Left lung (tissue), 10 donors: ENCODE measurements around the gene ATG3. TPM values are rescaled to one million over a fixed set of nuclear protein-coding genes. Genes with fewer than 3 reads are reported as not detected.

Experiments used
- ATAC-seq: fragments of 200-7000 bp; cut with Tn5 transposase; one replicate; pipeline ENCODE4 v1.9.1; 2020; ENCODE audit warnings: moderate library complexity
- DNase-seq, 4 donors: peaks; one replicate each; pipeline ENCODE4 v3.0.0-alpha.2; 2013 to 2020
- H3K27ac ChIP-seq, 2 donors: fragments of 200-600 bp; sonication (generic) in 1 of 2; one replicate each; pipeline versions ENCODE4 v1.5.0 to v1.8.0; 2020 to 2021
- H3K27me3 ChIP-seq, 2 donors: fragments of 200-600 bp; sonication (generic) in 1 of 2; one replicate each; pipeline versions ENCODE4 v1.5.0 to v1.8.0; 2020 to 2021
- H3K36me3 ChIP-seq, 2 donors: fragments of 200-600 bp; sonication (generic) in 1 of 2; one replicate each; pipeline versions ENCODE4 v1.5.0 to v1.8.0; 2020 to 2021
- H3K4me1 ChIP-seq, 2 donors: fragments of 200-600 bp; one replicate each; pipeline ENCODE4 v1.8.0; 2021
- H3K4me3 ChIP-seq, 2 donors: fragments of 200-600 bp; sonication (generic) in 1 of 2; one replicate each; pipeline versions ENCODE4 v1.5.0 to v1.8.0; 2020 to 2021; ENCODE audit warnings: mild to moderate bottlenecking in 1 of 2
- H3K9me3 ChIP-seq, 2 donors: fragments of 200-600 bp; sonication (generic) in 1 of 2; one replicate each; pipeline versions ENCODE4 v1.5.0 to v1.8.0; 2020 to 2021
- intact Hi-C, 2 donors: fragments of 100-400 bp; cut with DNase I; formaldehyde crosslinking; loops; one replicate each; pipeline versions ENCODE4 v1.11.2 to v1.14.2; 2022
- polyA plus RNA-seq, 6 donors: library from polyadenylated mRNA; unstranded; fragments of 120-200 nt; gene quantifications; one replicate each; pipeline ENCODE4 v1.2.1, GENCODE V29; 2013; ENCODE audit not compliant: insufficient read length in 6 of 6
- total RNA-seq, 2 donors: library from RNA; stranded (reverse); fragmentation: NEBNext Ultra II Directional; extraction: Animal tissue kit (Norgen Biotek cat#: 25700); gene quantifications; one replicate each; pipeline ENCODE4 v1.2.1, GENCODE V29; 2021
- TF ChIP-seq, protein P1 (sequence below), 2 donors: fragments of 200-600 bp; sonication (generic) in 1 of 2; IDR thresholded peaks; one replicate each; pipeline versions ENCODE4 v1.5.0 to v1.8.0; 2021; ENCODE audit warnings: antibody characterized with exemption in 2 of 2
- donor health status: DM: no; HTN: yes; CAD: no.
- donor health status: DM: no; HTN: no; CAD: no.

The ATG3 gene
- total and polyA plus RNA-seq, 8 donors = 36.6 to 73.1 (median 43.6) TPM

DNA sequence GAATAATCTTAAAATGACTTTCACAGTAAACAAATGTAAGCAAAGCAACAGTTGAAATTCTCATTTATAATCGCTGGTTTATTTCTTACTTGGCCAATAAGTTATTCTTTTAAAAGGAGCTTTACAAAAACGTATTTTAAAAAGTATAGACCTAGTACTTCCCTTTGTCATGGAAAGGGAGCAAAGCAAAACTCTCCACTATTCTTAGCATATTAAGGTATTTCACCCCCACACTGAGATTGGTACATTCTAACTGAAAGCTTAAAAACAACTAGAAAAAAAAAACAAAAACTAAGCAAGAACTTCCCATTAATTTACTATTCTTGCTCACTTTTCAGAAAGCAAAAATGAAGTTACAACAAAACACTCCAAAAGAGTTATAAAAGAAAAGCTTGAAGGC is 1.5 kb downstream of the ATG3 start:
- DNase-seq (peak in 1 of 4 donors; percentile 3), ATAC-seq (no peak)
- Histone ChIP-seq H3K27ac (peak overlapping the region; percentile 96 to 98), H3K9me3 (no peaks in the 10 kb centered on the region), H3K27me3 (no peaks in the 10 kb centered on the region), H3K36me3 (peaks cover 0 to 11% of the 10 kb centered on the region in 2 donors), H3K4me3 (peak overlapping the region; percentile 82 to 83), H3K4me1 (peaks cover 25 to 61% of the 10 kb centered on the region in 2 donors)
- intact Hi-C loops = no loop called here
- TF ChIP-seq, protein P1, sequence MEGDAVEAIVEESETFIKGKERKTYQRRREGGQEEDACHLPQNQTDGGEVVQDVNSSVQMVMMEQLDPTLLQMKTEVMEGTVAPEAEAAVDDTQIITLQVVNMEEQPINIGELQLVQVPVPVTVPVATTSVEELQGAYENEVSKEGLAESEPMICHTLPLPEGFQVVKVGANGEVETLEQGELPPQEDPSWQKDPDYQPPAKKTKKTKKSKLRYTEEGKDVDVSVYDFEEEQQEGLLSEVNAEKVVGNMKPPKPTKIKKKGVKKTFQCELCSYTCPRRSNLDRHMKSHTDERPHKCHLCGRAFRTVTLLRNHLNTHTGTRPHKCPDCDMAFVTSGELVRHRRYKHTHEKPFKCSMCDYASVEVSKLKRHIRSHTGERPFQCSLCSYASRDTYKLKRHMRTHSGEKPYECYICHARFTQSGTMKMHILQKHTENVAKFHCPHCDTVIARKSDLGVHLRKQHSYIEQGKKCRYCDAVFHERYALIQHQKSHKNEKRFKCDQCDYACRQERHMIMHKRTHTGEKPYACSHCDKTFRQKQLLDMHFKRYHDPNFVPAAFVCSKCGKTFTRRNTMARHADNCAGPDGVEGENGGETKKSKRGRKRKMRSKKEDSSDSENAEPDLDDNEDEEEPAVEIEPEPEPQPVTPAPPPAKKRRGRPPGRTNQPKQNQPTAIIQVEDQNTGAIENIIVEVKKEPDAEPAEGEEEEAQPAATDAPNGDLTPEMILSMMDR (IDR thresholded peaks at IDR 0.05) = no peak

DNA sequence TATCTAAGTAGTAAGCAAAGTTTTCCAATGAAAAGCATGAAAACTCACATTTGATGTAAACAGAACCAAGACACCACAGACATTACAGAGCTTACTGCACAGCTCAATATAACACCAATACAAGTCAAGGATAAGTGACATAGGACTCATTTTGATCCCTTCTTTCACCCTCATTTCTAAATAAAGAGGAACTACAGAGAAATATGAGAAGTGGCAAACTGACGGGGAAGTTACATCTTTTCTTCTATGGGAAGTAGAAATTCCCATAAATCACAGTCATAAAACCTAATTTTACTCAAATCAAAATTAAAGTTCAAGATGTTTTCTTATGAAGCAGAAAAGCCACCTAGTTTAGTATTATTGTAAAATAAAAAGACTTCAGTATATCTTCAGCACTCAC is 3.8 kb downstream of the ATG3 start:
- H3K36me3 ChIP-seq = peaks cover 0 to 11% of the 10 kb centered on the region in 2 donors
- peak overlapping the region in 1 of 2 donors; percentile 64 for H3K27ac ChIP-seq
- DNase-seq = no peak
- H3K27me3 ChIP-seq = no peaks in the 10 kb centered on the region
- H3K4me1 ChIP-seq = peaks cover 14 to 68% of the 10 kb centered on the region in 2 donors
- H3K4me3 ChIP-seq = no peak overlapping the region
- TF ChIP-seq, protein P1 (IDR thresholded peaks at IDR 0.05) = no peak
- no peaks in the 10 kb centered on the region for H3K9me3 ChIP-seq
- ATAC-seq = no peak
- intact Hi-C loops = no loop called here

DNA sequence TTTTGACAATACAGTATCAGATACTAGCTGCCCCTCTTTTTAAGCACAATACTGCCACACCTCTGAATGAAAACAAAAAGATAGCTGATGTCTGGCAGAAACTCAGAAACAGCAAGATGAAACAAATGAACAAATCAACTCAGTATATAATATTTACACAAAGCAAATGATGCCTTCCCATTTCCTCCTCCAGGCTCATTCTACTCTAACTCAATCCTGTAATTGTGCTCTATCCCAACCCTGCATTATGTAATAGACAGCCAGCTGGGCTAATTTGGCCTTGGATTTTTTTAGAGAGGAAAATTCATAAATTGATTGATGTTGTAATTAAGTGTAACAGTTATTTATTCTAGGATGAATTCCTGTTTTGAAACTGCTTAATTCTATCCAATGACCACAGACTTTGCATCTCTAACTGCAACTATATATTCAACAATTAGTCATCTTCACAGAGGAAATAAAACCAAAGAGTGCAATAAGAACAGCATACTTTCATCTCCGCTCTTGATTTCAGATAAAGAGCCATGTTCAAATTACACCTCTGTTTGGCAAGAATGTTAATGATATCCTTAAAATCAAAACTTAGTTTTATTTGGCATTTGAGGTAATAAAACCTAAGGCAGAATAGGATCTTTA is 6.1 kb downstream of the ATG3 start:
- TF ChIP-seq, protein P1 (IDR thresholded peaks at IDR 0.05) = no peak
- H3K4me3 ChIP-seq = peak overlapping the region in 1 of 2 donors; percentile 6
- no peaks in the 10 kb centered on the region for H3K27me3 ChIP-seq
- peaks cover 0 to 11% of the 10 kb centered on the region in 2 donors for H3K36me3 ChIP-seq
- no peaks in the 10 kb centered on the region for H3K9me3 ChIP-seq
- H3K27ac ChIP-seq = peak overlapping the region in 1 of 2 donors; percentile 51
- peaks cover 13 to 70% of the 10 kb centered on the region in 2 donors for H3K4me1 ChIP-seq
- DNase-seq (peak in 1 of 4 donors; percentile 6), ATAC-seq (no peak)
- intact Hi-C loops = no loop called here

DNA sequence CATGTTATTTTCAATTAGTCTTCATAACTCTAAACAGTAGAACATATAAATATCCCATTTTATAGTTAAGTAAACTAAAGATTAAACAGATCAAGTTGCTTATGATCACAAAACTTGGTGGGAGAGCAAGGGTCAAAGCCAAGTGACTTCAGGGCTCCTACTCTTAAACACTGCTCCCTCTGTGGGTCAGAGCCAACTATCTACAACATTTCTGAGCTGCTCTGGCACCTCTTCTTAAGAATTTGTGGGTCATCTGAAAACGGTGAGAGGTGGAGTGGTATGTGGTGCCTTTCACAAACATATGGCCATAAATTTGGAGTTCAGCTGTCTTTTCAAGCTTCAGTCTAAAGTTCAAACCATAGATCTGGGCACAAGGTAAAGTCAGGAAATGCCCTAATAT is 10.9 kb downstream of the ATG3 start:
- Histone ChIP-seq H3K4me3 (no peak overlapping the region), H3K4me1 (peaks cover 0 to 33% of the 10 kb centered on the region in 2 donors), H3K27ac (no peak overlapping the region), H3K9me3 (no peaks in the 10 kb centered on the region), H3K36me3 (peaks cover 0 to 40% of the 10 kb centered on the region in 2 donors), H3K27me3 (no peaks in the 10 kb centered on the region)
- no peak for ATAC-seq
- TF ChIP-seq, protein P1 (IDR thresholded peaks at IDR 0.05) = no peak
- no peak for DNase-seq
- intact Hi-C loops = no loop called here

DNA sequence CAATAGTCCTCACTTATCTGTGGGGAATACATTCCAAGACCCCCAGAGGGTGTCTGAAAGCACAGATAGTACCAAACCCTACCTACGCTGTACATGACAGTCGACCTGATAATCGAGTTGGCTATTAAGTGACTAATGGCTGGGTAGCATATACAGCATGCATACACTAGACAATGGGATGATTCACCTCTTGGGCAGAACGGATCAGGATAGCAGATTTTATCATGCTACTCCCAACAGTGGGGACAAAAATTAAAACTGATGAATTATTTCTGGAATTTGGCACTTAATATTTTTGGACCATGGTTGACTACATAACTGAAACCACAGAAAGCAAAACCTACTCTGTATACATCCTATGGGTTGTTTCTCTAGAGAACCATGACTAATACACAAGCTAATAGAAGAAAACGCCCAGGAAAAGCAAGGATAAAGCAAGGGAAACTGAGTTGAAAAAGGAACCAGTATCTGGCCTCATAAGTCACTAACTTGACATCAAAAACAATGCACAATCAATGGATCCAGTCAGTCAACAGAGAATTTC is 15.5 kb downstream of the ATG3 start:
- Histone ChIP-seq H3K4me1 (no peaks in the 10 kb centered on the region), H3K36me3 (peaks cover 0 to 69% of the 10 kb centered on the region in 2 donors), H3K27me3 (no peaks in the 10 kb centered on the region), H3K27ac (peak overlapping the region in 1 of 2 donors; percentile 11), H3K9me3 (no peaks in the 10 kb centered on the region), H3K4me3 (no peak overlapping the region)
- intact Hi-C loops = no loop called here
- TF ChIP-seq, protein P1 (IDR thresholded peaks at IDR 0.05) = no peak
- ATAC-seq (no peak), DNase-seq (no peak)
